ENCODE results near the gene ZMIZ1.
"Not testable (repeated sequence)": the region's sequence is repeated elsewhere in the genome, so short reads cannot be mapped to it uniquely, and the experiment has no call there.

Gene ZMIZ1

DNA sequence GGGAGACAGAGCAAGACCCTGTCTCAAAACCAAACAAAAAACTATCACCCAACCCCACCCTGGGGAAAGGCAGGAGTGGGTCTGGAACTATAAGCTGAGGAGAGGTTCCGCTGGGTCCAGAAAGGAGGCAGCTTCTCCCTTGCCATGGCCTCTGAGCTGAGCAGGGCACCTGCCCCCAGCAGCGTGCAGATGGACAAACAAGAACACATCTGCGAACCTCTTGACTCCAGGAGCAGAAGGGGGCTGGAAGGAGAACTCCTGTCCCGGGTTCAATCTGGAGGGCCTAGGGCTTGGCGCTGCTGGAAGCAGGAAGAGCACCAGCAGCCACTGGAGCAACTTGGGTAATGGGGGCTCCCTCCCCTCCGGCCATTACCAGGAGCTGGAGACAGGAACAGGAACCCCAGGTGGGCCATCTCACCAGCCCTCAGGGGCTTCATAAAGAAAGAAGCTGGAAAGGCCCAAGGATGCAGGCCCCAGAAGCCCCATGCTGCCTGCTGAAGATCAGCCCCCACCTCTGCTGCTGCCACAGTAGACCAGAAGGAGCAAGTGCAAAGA, 259.5 kb downstream of the ZMIZ1 start:
- no peak overlapping the region for H3K4me3 ChIP-seq (replicated peaks in 1 of 2; ENCODE audit: low read depth in 2 of 2, low read length in 2 of 2)
- TF ChIP-seq, protein P1, sequence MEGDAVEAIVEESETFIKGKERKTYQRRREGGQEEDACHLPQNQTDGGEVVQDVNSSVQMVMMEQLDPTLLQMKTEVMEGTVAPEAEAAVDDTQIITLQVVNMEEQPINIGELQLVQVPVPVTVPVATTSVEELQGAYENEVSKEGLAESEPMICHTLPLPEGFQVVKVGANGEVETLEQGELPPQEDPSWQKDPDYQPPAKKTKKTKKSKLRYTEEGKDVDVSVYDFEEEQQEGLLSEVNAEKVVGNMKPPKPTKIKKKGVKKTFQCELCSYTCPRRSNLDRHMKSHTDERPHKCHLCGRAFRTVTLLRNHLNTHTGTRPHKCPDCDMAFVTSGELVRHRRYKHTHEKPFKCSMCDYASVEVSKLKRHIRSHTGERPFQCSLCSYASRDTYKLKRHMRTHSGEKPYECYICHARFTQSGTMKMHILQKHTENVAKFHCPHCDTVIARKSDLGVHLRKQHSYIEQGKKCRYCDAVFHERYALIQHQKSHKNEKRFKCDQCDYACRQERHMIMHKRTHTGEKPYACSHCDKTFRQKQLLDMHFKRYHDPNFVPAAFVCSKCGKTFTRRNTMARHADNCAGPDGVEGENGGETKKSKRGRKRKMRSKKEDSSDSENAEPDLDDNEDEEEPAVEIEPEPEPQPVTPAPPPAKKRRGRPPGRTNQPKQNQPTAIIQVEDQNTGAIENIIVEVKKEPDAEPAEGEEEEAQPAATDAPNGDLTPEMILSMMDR (IDR thresholded peaks at IDR 0.05; ENCODE audit: low read depth, low read length): no peak
- no peak for DNase-seq (ENCODE audit: low read depth in 2 of 2)

DNA sequence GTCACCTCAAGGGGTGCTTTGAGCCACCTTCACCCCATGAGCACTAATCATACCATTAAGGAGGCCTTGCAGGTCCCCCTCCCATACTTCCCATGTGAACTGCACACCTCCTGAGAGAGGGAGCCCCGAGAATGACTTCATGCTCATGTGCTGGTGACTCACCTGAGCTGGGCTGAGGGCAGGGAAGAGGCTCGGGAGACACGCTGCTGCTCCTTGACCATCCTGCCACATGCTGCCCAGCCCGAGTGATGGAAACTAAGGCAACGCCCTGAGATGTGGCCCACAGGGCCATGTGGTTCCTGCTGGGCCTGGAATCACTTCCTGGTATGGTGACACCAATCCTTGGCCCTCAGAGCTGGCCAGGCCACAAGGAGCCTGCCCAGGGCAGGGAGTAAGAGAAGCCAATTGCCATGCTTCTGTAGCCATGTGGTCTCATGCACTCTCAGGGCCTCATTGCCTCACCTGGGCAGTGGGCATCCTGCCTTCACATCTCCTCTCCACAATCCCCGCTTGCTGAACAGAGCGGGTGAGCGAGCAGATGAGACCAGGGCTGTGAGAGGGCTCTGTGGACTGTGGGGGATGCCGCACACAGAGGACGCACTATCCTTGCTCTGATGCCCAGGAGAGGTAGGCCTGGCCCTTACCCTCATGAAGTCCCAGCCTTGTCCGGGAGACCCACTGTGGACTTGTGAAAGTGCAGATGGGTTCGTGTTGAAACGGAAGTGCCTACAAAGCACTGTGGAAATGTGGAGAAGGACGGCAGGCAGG, 260.2 kb downstream of the ZMIZ1 start:
- TF ChIP-seq, protein P1 (IDR thresholded peaks at IDR 0.05; ENCODE audit: low read depth, low read length): no peak
- no peak overlapping the region for H3K4me3 ChIP-seq (replicated peaks in 1 of 2; ENCODE audit: low read depth in 2 of 2, low read length in 2 of 2)
- peak in 1 of 2 donors; percentile 58 for DNase-seq (ENCODE audit: low read depth in 2 of 2)

DNA sequence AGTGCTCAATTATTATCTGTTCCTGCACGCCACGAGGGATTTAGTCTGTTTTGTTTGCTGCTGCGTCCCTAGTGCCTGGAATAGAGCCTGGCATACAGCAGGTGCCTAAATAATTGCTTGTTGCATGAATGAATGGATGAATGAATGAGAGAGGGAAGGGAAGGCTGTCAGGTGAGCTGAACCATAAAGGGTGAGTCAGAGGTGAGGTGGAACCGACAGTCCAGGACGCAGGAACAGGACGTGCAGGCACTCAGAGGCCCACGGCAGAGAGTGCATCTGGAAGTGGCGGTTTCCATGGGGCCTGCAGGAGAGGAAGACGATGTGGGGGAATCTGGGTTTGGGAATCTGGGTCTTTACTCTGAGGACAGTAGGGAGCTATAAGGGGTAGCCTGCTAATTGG, 260.8 kb downstream of the ZMIZ1 start:
- no peak overlapping the region for H3K4me3 ChIP-seq (replicated peaks in 1 of 2; ENCODE audit: low read depth in 2 of 2, low read length in 2 of 2)
- DNase-seq (ENCODE audit: low read depth in 2 of 2): no peak
- TF ChIP-seq, protein P1 (IDR thresholded peaks at IDR 0.05; ENCODE audit: low read depth, low read length): no peak

DNA sequence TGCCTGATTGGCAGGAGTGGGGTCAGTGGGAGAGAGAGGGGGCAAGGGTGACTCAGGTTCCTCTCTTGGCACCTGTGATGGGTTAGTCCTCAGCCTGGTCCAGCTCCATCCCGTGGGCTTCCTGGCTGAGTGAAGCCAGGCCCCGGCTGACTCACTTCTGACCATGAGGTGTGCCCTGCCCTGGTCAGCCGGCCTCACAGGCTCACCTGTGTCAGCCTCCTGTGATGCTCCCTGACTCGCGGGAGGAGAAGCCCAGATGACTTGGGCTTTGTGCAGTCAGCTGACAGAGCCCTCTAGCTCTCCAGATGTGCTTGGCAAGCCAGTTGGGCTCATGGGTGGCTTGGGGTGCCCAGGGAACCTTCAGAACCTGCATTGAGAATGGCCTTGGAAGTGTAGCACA, 262.5 kb downstream of the ZMIZ1 start:
- TF ChIP-seq, protein P1 (IDR thresholded peaks at IDR 0.05; ENCODE audit: low read depth, low read length): no peak
- DNase-seq (ENCODE audit: low read depth in 2 of 2): peak in 1 of 2 donors; percentile 32
- no peak overlapping the region for H3K4me3 ChIP-seq (replicated peaks in 1 of 2; ENCODE audit: low read depth in 2 of 2, low read length in 2 of 2)

DNA sequence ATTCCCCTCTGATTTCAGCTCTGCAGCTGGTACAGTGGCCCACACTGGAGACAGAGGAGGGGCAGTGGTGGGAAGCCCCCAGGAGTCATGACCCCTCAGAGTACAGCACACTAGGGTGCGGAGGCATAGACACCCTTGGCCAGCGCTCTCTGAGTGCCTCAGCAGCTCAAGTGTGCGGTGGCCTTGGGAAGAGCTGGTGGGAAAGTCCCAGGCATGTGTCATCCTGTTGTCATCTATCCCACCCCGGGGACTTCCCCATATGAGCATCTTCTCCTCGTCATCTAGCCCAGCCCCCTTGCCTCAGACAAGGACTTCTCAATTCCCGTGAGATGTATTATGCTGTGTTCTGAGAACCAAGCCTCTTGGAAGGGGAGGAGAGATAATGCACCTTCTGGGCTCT, 262.9 kb downstream of the ZMIZ1 start:
- H3K4me3 ChIP-seq (replicated peaks in 1 of 2; ENCODE audit: low read depth in 2 of 2, low read length in 2 of 2): no peak overlapping the region
- peak; percentile 25 to 99 for DNase-seq (ENCODE audit: low read depth in 2 of 2)
- TF ChIP-seq, protein P1 (IDR thresholded peaks at IDR 0.05; ENCODE audit: low read depth, low read length): no peak

DNA sequence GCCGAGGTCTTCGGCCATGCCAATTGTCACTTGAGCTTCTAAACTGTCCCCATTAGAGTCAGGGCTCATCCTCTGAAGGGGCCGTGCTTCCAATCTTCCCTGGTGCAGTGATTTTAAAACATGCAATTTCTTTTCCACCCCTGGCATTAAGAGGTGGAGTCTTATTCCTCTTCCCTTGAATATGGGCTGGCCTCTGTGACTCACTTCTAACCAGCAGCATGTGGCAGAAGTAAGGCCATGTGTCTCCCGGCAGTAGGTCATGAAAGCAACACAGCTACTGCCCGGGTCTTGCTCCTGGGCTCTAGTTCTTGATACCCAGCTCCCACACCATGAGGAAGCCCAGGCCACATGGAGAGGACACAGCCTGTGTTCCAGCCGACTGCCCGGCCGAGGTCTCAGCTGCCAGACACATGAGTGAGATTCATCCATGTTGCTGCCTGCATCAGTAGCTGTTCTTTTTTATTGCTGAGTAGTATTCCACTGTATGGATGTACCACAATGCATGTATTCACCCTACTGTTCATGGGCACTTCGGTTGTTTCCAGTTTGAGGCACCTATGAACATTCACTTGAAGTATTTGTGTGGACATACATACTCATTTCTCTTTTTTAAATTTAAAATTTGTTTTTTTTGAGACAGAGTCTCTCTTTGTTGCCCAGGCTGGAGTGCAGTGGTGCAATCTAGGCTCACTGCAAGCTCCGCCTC, 264.0 kb downstream of the ZMIZ1 start:
- peak in 1 of 2 donors; percentile 13 for DNase-seq (ENCODE audit: low read depth in 2 of 2)
- not testable (repeated sequence) for H3K4me3 ChIP-seq (replicated peaks in 1 of 2; ENCODE audit: low read depth in 2 of 2, low read length in 2 of 2)

DNA sequence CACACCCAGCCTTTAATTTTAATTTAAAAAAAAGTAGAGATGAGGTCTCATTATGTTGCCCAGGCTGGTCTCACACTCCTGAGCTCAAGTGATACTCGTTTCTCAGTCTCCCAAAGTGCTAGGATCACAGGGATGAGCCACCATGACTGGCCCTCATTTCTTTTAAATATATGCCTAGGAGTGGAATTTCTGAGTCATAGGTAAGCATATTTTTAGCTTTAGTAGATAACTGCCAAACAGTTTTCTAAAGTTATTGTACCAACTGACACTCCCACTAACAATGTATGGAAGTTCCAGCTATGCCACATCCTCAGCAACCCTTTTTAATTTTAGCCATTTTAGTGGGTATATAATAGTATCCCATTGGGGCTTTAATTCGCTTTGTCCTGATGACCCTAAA, 264.7 kb downstream of the ZMIZ1 start:
- TF ChIP-seq, protein P1 (IDR thresholded peaks at IDR 0.05; ENCODE audit: low read depth, low read length): no peak
- no peak overlapping the region for H3K4me3 ChIP-seq (replicated peaks in 1 of 2; ENCODE audit: low read depth in 2 of 2, low read length in 2 of 2)
- DNase-seq (ENCODE audit: low read depth in 2 of 2): peak; percentile 22 to 88

Measured in cardiac fibroblast (primary cell).